Right cardiac atrium (tissue), 5 donors: ENCODE measurements around the gene ACKR4. TPM values are rescaled to one million over a fixed set of nuclear protein-coding genes. Genes with fewer than 3 reads are reported as not detected.
"Not testable (repeated sequence)": the region's sequence is repeated elsewhere in the genome, so short reads cannot be mapped to it uniquely, and the experiment has no call there.

Experiments
- ATAC-seq, 2 donors: fragments of 200-7000 bp; cut with Tn5 transposase; one replicate each; pipeline versions ENCODE4 v1.8.0 to v1.9.1; 2020; ENCODE audit warnings: moderate library complexity in 2 of 2, mild to moderate bottlenecking in 1 of 2
- DNase-seq, 3 donors: peaks; one replicate each; pipeline ENCODE4 v3.0.0-alpha.2; 2020
- H3K27ac ChIP-seq: one replicate; pipeline ENCODE4 v1.5.1; 2013; ENCODE audit warnings: mild to moderate bottlenecking, low read length, control low read depth, moderate library complexity
- H3K27me3 ChIP-seq: one replicate; pipeline ENCODE4 v1.6.1; 2013; ENCODE audit not compliant: control insufficient read depth, insufficient read depth
- H3K4me1 ChIP-seq: one replicate; pipeline ENCODE4 v1.6.1; 2013; ENCODE audit warnings: low read length; ENCODE audit not compliant: control insufficient read depth, insufficient read depth
- H3K4me3 ChIP-seq: one replicate; pipeline ENCODE4 v1.5.1; 2013; ENCODE audit warnings: low read length, control low read depth
- H3K9me3 ChIP-seq: one replicate; pipeline ENCODE4 v1.6.1; 2013; ENCODE audit warnings: low read length; ENCODE audit not compliant: control insufficient read depth
- WGBS: extraction: QIAGEN DNeasy Blood & Tissue Kit; methylation state at CpG from one replicate; pipeline ENCODE4 v1.1.7; 2013; 5-methylcytosine and 5-hydroxymethylcytosine counted together
- intact Hi-C, 4 donors: fragments of 100-400 bp; cut with DNase I; formaldehyde crosslinking; loops; one replicate each; pipeline versions ENCODE4 v1.11.0 to v1.14.0; 2022 to 2023
- long read RNA-seq, 4 donors: library from polyadenylated mRNA; unstranded; transcript quantifications; one replicate each; pipeline ENCODE4 v2.0.0, GENCODE V29; 2020 to 2021
- polyA plus RNA-seq: library from polyadenylated mRNA; stranded (reverse); fragments of 200-250 nt; gene quantifications from one replicate; pipeline ENCODE4 v1.2.3, GENCODE V29; 2013
- total RNA-seq, 4 donors: library from RNA; stranded (reverse); fragmentation: NEBNext Ultra II Directional; extraction: Animal tissue kit (Norgen Biotek cat#: 25700); gene quantifications; one replicate each; pipeline ENCODE4 v1.2.1, GENCODE V29; 2021
- donor health status: healthy with polysubstance abuse.
- donor health status: DM: no; HTN: yes; CAD: no.
- donor health status: DM: no; HTN: no; CAD: no.
- donor health status: DM: no; HTN: yes; CAD: no; lungs with severe emphysema.
- donor health status: DM: yes; HTN: yes; CAD: no.

The ACKR4 gene
- total RNA-seq (1 to 10 TPM; 5.2 to 8.5 (median 6.6) TPM), polyA plus RNA-seq (7.2 TPM)
- long read RNA-seq, donor 1, transcript ACKR4-201 (2 exons, 1,914 nt): major isoform, 9 of 9 reads
- long read RNA-seq, donor 1, partial matches to known transcripts: 0 of 9 reads
- long read RNA-seq, donor 1, other reads (novel, unspliced or antisense): 0 of 9 reads
- long read RNA-seq, donor 2, partial matches to known transcripts: 0 of 1 reads
- long read RNA-seq, donor 2, other reads (novel, unspliced or antisense): 0 of 1 reads
- long read RNA-seq, donor 3, transcript ACKR4-201 (2 exons, 1,914 nt): major isoform, 16 of 19 reads
- long read RNA-seq, donor 3, partial matches to known transcripts: 0 of 19 reads
- long read RNA-seq, donor 3, other reads (novel, unspliced or antisense): 3 of 19 reads
- long read RNA-seq, donor 4, partial matches to known transcripts: 0 of 4 reads
- long read RNA-seq, donor 4, other reads (novel, unspliced or antisense): 0 of 4 reads

- H3K9me3 ChIP-seq: no peaks in the 10 kb centered on the region
- peak; percentile 69 to 74 for ATAC-seq
- H3K27ac ChIP-seq: no peak within 1 kb of the TSS
- peak within 1 kb of the TSS; percentile 29 for H3K4me3 ChIP-seq
- intact Hi-C loops: no loop called here
- DNase-seq: no peak
- no peaks in the 10 kb centered on the region for H3K27me3 ChIP-seq
- 33% methylated on average over 2 of the region's 2 CpGs for WGBS
- H3K4me1 ChIP-seq: no peaks in the 10 kb centered on the region
Measured at GRCh38 chr3:132596816-132597433, at the start of gene ACKR4. Gene ACKR4, plus strand, starts transcription at chr3:132597270. Its CDS starts 3,128 bp downstream, at chr3:132600398.

- DNase-seq: no peak
- Histone ChIP-seq H3K9me3 (no peaks in the 10 kb centered on the region), H3K27ac (no peak overlapping the region), H3K27me3 (no peaks in the 10 kb centered on the region), H3K4me3 (no peak overlapping the region), H3K4me1 (peaks cover 8% of the 10 kb centered on the region)
- no peak for ATAC-seq
- intact Hi-C loops: no loop called here
- WGBS: 91% methylated on average over 8 of the region's 8 CpGs
Measured at GRCh38 chr3:132549169-132549568, 47.9 kb upstream of the ACKR4 start.

- DNase-seq: no peak
- peaks cover 11% of the 10 kb centered on the region for H3K4me1 ChIP-seq
- no peaks in the 10 kb centered on the region for H3K27me3 ChIP-seq
- no peaks in the 10 kb centered on the region for H3K9me3 ChIP-seq
- no peak for ATAC-seq
- peak overlapping the region; percentile 35 for H3K27ac ChIP-seq
- H3K4me3 ChIP-seq: no peak overlapping the region
- intact Hi-C loops: no loop called here
Measured at GRCh38 chr3:132549890-132550578, 47.0 kb upstream of the ACKR4 start.

- Histone ChIP-seq H3K27ac (no peak overlapping the region), H3K4me3 (no peak overlapping the region), H3K9me3 (no peaks in the 10 kb centered on the region), H3K27me3 (no peaks in the 10 kb centered on the region), H3K4me1 (peaks cover 14% of the 10 kb centered on the region)
- intact Hi-C loops: no loop called here
- DNase-seq (no peak), ATAC-seq (peak in 1 of 2 donors; percentile 59)
- WGBS: 49% methylated on average over 3 of the region's 3 CpGs
Measured at GRCh38 chr3:132550579-132551305, 46.3 kb upstream of the ACKR4 start.

GRCh38 chr3:132553826-132554225 is 43.2 kb upstream of the ACKR4 start:
- peak; percentile 44 to 51 for ATAC-seq
- Histone ChIP-seq H3K27ac (peak overlapping the region; percentile 23), H3K4me3 (no peak overlapping the region), H3K27me3 (no peaks in the 10 kb centered on the region), H3K9me3 (no peaks in the 10 kb centered on the region), H3K4me1 (peaks cover 19% of the 10 kb centered on the region)
- WGBS: 38% methylated on average over 6 of the region's 6 CpGs
- DNase-seq: peak in 1 of 3 donors; percentile 28
- intact Hi-C loops: no loop called here

- Histone ChIP-seq H3K27me3 (no peaks in the 10 kb centered on the region), H3K4me3 (no peak overlapping the region), H3K9me3 (no peaks in the 10 kb centered on the region), H3K27ac (no peak overlapping the region), H3K4me1 (peaks cover 19% of the 10 kb centered on the region)
- peak in 1 of 3 donors; percentile 71 for DNase-seq
- intact Hi-C loops: no loop called here
- 50% methylated on average over 8 of the region's 8 CpGs for WGBS
- no peak for ATAC-seq
Measured at GRCh38 chr3:132554437-132554836, 42.6 kb upstream of the ACKR4 start.

GRCh38 chr3:132555306-132556035 is 41.6 kb upstream of the ACKR4 start:
- no peak overlapping the region for H3K4me3 ChIP-seq
- peak overlapping the region; percentile 6 for H3K27ac ChIP-seq
- DNase-seq (peak in 1 of 3 donors; percentile 59), ATAC-seq (peak in 1 of 2 donors; percentile 62)
- no peaks in the 10 kb centered on the region for H3K9me3 ChIP-seq
- 67% methylated on average over 5 of the region's 5 CpGs for WGBS
- no peaks in the 10 kb centered on the region for H3K27me3 ChIP-seq
- intact Hi-C loops: no loop called here
- H3K4me1 ChIP-seq: peaks cover 17% of the 10 kb centered on the region

- H3K4me3 ChIP-seq, intact Hi-C loops, H3K27me3 ChIP-seq, DNase-seq, H3K27ac ChIP-seq, H3K9me3 ChIP-seq, ATAC-seq: not testable (repeated sequence)
- WGBS: 79% methylated on average over 3 of the region's 3 CpGs
- H3K4me1 ChIP-seq: peaks cover 16% of the 10 kb centered on the region
Measured at GRCh38 chr3:132556036-132556386, 41.1 kb upstream of the ACKR4 start.

GRCh38 chr3:132556508-132557159 is 40.4 kb upstream of the ACKR4 start:
- 54% methylated on average over 8 of the region's 8 CpGs for WGBS
- DNase-seq: peak; percentile 58 to 84 (median 80)
- Histone ChIP-seq H3K9me3 (no peaks in the 10 kb centered on the region), H3K4me1 (peaks cover 13% of the 10 kb centered on the region), H3K4me3 (no peak overlapping the region), H3K27ac (peak overlapping the region; percentile 62), H3K27me3 (no peaks in the 10 kb centered on the region)
- intact Hi-C loops: no loop called here
- ATAC-seq: peak; percentile 56 to 73

GRCh38 chr3:132561003-132561402 is 36.1 kb upstream of the ACKR4 start:
- Histone ChIP-seq H3K27ac (no peak overlapping the region), H3K27me3 (no peaks in the 10 kb centered on the region), H3K4me3 (no peak overlapping the region), H3K9me3 (no peaks in the 10 kb centered on the region), H3K4me1 (peaks cover 5% of the 10 kb centered on the region)
- WGBS: 82% methylated on average over 4 of the region's 4 CpGs
- intact Hi-C loops: no loop called here
- ATAC-seq: no peak
- DNase-seq: no peak
